HAP-1 (cell line): ENCODE results near the gene CDC25C.

Experiments
- DNase-seq, 2 experiments: peaks; one replicate each; pipeline ENCODE4 v3.0.0-alpha.2; 2016 to 2020; ENCODE audit warnings: low spot score in 2 of 2
- H3K27me3 ChIP-seq: fragments of 250-450 bp; sonication (Bioruptor Pico); 2 replicates; pipeline ENCODE4 v1.5.1; 2020; ENCODE audit warnings: low read depth, mild to moderate bottlenecking, moderate library complexity
- H3K36me3 ChIP-seq: fragments of 250-450 bp; sonication (Bioruptor Pico); replicated peaks from 2 replicates; pipeline ENCODE4 v1.5.1; 2020; ENCODE audit warnings: mild to moderate bottlenecking
- H3K4me1 ChIP-seq: fragments of 250-450 bp; sonication (Bioruptor Pico); 2 replicates; pipeline ENCODE4 v1.5.1; 2020; ENCODE audit warnings: mild to moderate bottlenecking
- H3K4me3 ChIP-seq: fragments of 250-450 bp; sonication (Bioruptor Pico); 2 replicates; pipeline ENCODE4 v1.5.1; 2020; ENCODE audit warnings: mild to moderate bottlenecking, moderate library complexity
- H3K9me3 ChIP-seq: fragments of 250-450 bp; sonication (Bioruptor Pico); 2 replicates; pipeline ENCODE4 v1.5.1; 2020; ENCODE audit warnings: mild to moderate bottlenecking, moderate library complexity
- in situ Hi-C: fragments of 300-500 bp; cut with MboI; formaldehyde crosslinking; loops from 3 replicates; pipeline ENCODE4 v1.14.3; 2020; ENCODE audit warnings: low sequenced_read_pairs, inconsistent platforms, mixed read lengths

The CDC25C gene

DNA sequence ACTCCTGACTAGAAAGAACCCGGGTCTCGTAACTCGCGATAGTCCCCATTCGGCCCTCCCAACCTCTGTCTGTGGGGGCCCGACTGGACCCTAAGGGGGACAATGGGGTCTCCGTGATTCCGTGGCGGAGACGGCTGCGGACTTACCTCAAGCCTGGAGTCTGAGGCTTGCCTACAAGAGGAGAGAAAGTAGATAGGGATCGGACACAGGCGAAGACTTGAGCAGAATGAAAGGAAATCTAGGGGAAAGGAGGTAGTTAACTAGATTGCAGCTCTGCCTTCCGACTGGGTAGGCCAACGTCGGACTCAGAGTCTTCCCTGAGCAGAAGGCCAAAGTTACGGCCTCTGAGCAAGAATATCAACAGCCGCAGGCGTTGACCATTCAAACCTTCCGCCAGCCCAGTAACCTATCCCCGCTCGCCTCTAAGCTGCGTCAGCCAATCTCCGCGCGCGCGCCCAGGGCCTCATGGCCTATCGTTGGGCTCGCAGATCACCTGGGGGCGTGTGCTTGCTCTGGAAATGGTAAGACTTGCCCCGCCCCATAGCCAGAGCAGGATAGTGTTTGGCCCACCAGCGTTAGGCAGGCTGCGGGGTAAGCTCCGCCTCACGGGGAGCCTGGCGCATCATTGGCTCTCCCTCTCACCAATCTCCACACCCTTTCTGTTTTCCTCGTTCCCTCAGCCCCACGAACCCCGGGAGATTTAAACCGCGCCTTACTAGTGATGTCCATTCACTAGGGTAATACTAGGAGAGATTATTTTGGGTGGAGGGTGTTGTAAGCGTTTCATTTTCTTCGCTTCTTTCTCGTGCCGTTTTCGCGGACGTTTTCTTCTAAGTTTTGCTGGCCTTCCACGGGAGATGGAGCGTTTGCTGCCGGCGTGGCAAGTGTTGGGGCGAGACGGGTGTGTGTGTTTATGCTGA, at the start of gene CDC25C:
Gene CDC25C, minus strand, starts transcription at position 356 of the 920 bp plus-strand sequence. CDS start 624 bp downstream, outside the sequence.
- DNase-seq = peak; percentile 99
- peaks cover 13% of the 10 kb centered on the region for H3K36me3 ChIP-seq
- H3K4me3 ChIP-seq = peak within 1 kb of the TSS; percentile 62
- no peaks in the 10 kb centered on the region for H3K9me3 ChIP-seq
- H3K4me1 ChIP-seq = no peaks in the 10 kb centered on the region; the same call in 1 of the 2 replicates
- in situ Hi-C loops = no loop called here
- no peaks in the 10 kb centered on the region for H3K27me3 ChIP-seq

GRCh38 chr5:138372653-138373052, 41.0 kb upstream of the CDC25C start:
- no peak overlapping the region for H3K4me3 ChIP-seq
- in situ Hi-C loops = no loop called here

DNA sequence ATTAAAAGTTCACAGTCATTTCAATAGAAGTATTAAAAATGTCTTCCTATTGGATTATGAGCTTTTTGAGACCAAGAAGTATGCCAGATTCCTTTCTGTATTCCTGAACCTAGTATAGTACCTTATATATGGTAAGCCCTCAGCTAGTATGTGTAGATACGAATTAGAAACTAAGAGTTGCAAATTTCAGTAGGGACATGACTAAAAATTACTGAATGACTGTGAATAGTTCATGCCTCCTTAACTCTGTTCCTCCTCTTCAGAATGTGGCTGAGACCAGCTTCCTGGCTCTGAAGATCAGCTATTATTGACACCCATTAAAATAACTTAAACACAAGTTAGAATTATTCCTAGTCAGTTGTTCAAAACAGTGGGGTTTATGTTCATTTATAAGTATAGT, 40.6 kb upstream of the CDC25C start:
- Histone ChIP-seq H3K9me3 (no peaks in the 10 kb centered on the region), H3K4me3 (no peak overlapping the region), H3K36me3 (peaks cover 28% of the 10 kb centered on the region), H3K27me3 (no peaks in the 10 kb centered on the region), H3K4me1 (no peaks in the 10 kb centered on the region)
- DNase-seq = no peak
- in situ Hi-C loops = no loop called here

More at GRCh38 chr5:138372653-138373052, 41.0 kb upstream of the CDC25C start:
- H3K4me1 ChIP-seq = no peaks in the 10 kb centered on the region
- no peak for DNase-seq
- no peaks in the 10 kb centered on the region for H3K9me3 ChIP-seq
- H3K27me3 ChIP-seq = no peaks in the 10 kb centered on the region
- H3K36me3 ChIP-seq = peaks cover 31% of the 10 kb centered on the region

GRCh38 chr5:138371454-138371853, 39.9 kb upstream of the CDC25C start:
- no peak for DNase-seq
- no peaks in the 10 kb centered on the region for H3K9me3 ChIP-seq
- in situ Hi-C loops = no loop called here

GRCh38 chr5:138370537-138370936, 38.9 kb upstream of the CDC25C start:
- no peak for DNase-seq
- no peaks in the 10 kb centered on the region for H3K9me3 ChIP-seq
- no peak overlapping the region for H3K4me3 ChIP-seq
- peaks cover 18% of the 10 kb centered on the region for H3K36me3 ChIP-seq
- in situ Hi-C loops = no loop called here
- peaks cover 10% of the 10 kb centered on the region for H3K4me1 ChIP-seq
- no peaks in the 10 kb centered on the region for H3K27me3 ChIP-seq

More at GRCh38 chr5:138371454-138371853, 39.9 kb upstream of the CDC25C start:
- Histone ChIP-seq H3K27me3 (no peaks in the 10 kb centered on the region), H3K4me3 (no peak overlapping the region), H3K4me1 (peaks cover 6% of the 10 kb centered on the region), H3K36me3 (peaks cover 24% of the 10 kb centered on the region)

DNA sequence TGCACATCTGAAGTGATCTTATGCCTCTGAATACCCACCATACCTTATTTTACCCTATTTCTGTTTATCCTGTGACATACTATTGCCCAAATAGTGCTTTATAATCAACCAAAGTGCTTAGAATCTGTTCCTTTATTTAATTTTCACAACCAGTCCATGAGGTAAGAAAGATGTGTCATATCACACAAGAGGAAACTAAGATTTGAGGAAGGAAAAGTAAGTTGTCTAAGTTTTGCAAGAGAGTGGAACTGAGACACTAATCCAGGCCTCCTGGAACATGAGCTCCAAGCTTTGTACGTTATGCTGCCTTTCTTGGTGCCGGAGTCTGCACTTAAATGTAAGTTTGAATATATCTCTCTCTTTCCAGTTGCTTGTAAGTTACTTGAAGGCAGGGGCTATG, 38.1 kb upstream of the CDC25C start:
- in situ Hi-C loops = no loop called here
- Histone ChIP-seq H3K4me1 (peaks cover 14% of the 10 kb centered on the region), H3K9me3 (no peaks in the 10 kb centered on the region), H3K4me3 (no peak overlapping the region), H3K27me3 (no peaks in the 10 kb centered on the region), H3K36me3 (peaks cover 12% of the 10 kb centered on the region)
- no peak for DNase-seq

- in situ Hi-C loops = no loop called here
- H3K4me1 ChIP-seq = peaks cover 17% of the 10 kb centered on the region
- no peaks in the 10 kb centered on the region for H3K27me3 ChIP-seq
- H3K36me3 ChIP-seq = peaks cover 8% of the 10 kb centered on the region
- H3K9me3 ChIP-seq = no peaks in the 10 kb centered on the region
- no peak overlapping the region for H3K4me3 ChIP-seq
- no peak for DNase-seq
Measured at GRCh38 chr5:138369261-138369660, 37.7 kb upstream of the CDC25C start.

- Histone ChIP-seq H3K4me3 (no peak overlapping the region), H3K27me3 (no peaks in the 10 kb centered on the region), H3K4me1 (peaks cover 20% of the 10 kb centered on the region), H3K9me3 (no peaks in the 10 kb centered on the region), H3K36me3 (no peaks in the 10 kb centered on the region; the same call in 1 of the 2 replicates)
- DNase-seq = peak in 1 of 2 experiments; percentile 40
- in situ Hi-C loops = no loop called here
Measured at GRCh38 chr5:138366632-138367382, 35.2 kb upstream of the CDC25C start.

GRCh38 chr5:138364576-138364975, 33.0 kb upstream of the CDC25C start:
- peaks cover 22% of the 10 kb centered on the region for H3K4me1 ChIP-seq
- no peaks in the 10 kb centered on the region for H3K27me3 ChIP-seq
- DNase-seq = peak; percentile 53 to 89
- H3K4me3 ChIP-seq = no peak overlapping the region
- in situ Hi-C loops = no loop called here
- no peaks in the 10 kb centered on the region for H3K9me3 ChIP-seq
- no peaks in the 10 kb centered on the region; the same call in 1 of the 2 replicates for H3K36me3 ChIP-seq

GRCh38 chr5:138360941-138361452, 29.4 kb upstream of the CDC25C start:
- in situ Hi-C loops = no loop called here
- H3K36me3 ChIP-seq = no peaks in the 10 kb centered on the region; the same call in 1 of the 2 replicates
- H3K4me3 ChIP-seq = no peak overlapping the region
- peaks cover 12% of the 10 kb centered on the region for H3K4me1 ChIP-seq
- H3K27me3 ChIP-seq = no peaks in the 10 kb centered on the region
- no peaks in the 10 kb centered on the region for H3K9me3 ChIP-seq
- DNase-seq = no peak

GRCh38 chr5:138359621-138360020, 28.0 kb upstream of the CDC25C start:
- in situ Hi-C loops = no loop called here
- Histone ChIP-seq H3K36me3 (no peaks in the 10 kb centered on the region; the same call in 1 of the 2 replicates), H3K9me3 (no peaks in the 10 kb centered on the region), H3K27me3 (no peaks in the 10 kb centered on the region), H3K4me3 (no peak overlapping the region), H3K4me1 (peaks cover 16% of the 10 kb centered on the region)
- DNase-seq = no peak

DNA sequence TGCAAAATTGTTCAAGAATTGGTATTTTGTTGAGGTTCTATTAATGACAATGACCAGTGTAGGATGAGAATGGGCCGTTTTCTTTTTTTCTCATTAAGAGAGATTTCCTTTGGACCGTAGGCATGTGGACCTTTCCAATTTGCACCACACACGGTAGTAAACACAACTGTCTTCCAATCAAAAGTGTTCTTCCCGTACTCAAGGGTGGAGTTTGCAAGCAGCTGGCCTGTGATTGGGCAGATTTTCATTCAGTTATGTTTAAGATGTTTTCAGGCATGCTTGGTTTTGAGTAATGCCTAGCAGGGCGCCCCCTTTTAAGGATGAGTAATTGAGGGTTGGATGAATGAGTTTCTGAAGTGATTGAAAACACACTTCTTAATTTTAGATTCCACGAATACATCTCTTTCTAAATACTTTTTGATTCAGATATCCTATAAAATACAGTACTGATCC, 23.3 kb upstream of the CDC25C start:
- 0 out of 2 replicates have a peak, but pooled peaks cover 4% of the 10 kb centered on the region for H3K9me3 ChIP-seq
- DNase-seq = peak; percentile 64 to 66

DNA sequence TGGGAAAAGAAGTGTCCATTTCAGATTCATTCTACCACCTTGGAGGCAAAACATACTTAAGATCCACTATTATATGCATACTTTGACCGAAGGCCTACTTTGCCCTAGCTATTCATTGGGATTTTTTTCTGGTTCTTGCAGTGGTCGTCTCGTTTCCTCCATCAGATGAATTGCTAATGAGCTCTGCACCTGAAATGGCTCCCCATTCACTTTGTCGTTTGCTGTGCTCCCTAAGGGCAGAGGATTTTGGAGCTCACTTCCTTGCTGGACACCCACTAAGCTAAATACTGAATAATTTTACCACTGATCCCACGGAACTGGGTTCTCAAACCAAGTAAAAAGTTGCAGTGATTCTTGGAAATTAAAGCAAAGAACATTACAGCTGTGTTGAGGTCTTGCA, 22.8 kb upstream of the CDC25C start:
- Histone ChIP-seq H3K4me3 (peak overlapping the region; percentile 75), H3K9me3 (0 out of 2 replicates have a peak, but pooled peaks cover 4% of the 10 kb centered on the region), H3K36me3 (peaks cover 9% of the 10 kb centered on the region), H3K27me3 (no peaks in the 10 kb centered on the region), H3K4me1 (peaks cover 11% of the 10 kb centered on the region)
- DNase-seq = no peak
- in situ Hi-C loops = no loop called here

More for the DNA sequence above, 23.3 kb upstream of the CDC25C start:
- Histone ChIP-seq H3K36me3 (peaks cover 7% of the 10 kb centered on the region), H3K4me1 (peaks cover 13% of the 10 kb centered on the region), H3K27me3 (no peaks in the 10 kb centered on the region), H3K4me3 (peak overlapping the region; percentile 75)
- in situ Hi-C loops = no loop called here
